Esophagus muscularis mucosa (tissue), 4 donors: Measurements from ENCODE around the gene PPEF2.

ENCODE experiments used
- CTCF ChIP-seq, 3 experiments: fragments of 200-600 bp in 2 of 3; fragments of 450-650 bp in 1 of 3; sonication (generic) in 2 of 3; IDR thresholded peaks; one replicate each; pipeline ENCODE4 v1.5.1; 2017 to 2019; ENCODE audit warnings: antibody characterized with exemption in 3 of 3, mild to moderate bottlenecking in 2 of 3, moderate library complexity in 1 of 3
- EP300 ChIP-seq: sonication (generic); formaldehyde crosslinking; IDR thresholded peaks from one replicate; pipeline ENCODE4 v1.6.1; 2017; ENCODE audit warnings: antibody characterized with exemption
- POLR2A ChIP-seq: fragments of 450-650 bp; IDR thresholded peaks from one replicate; pipeline ENCODE4 v1.6.1; 2017; ENCODE audit warnings: antibody characterized with exemption, moderate library complexity, mild to moderate bottlenecking, low read depth
- POLR2AphosphoS5 ChIP-seq, 2 donors: sonication (generic); formaldehyde crosslinking; IDR thresholded peaks; one replicate each; pipeline ENCODE4 v1.6.1; 2017; ENCODE audit warnings: antibody characterized with exemption in 2 of 2

DNA sequence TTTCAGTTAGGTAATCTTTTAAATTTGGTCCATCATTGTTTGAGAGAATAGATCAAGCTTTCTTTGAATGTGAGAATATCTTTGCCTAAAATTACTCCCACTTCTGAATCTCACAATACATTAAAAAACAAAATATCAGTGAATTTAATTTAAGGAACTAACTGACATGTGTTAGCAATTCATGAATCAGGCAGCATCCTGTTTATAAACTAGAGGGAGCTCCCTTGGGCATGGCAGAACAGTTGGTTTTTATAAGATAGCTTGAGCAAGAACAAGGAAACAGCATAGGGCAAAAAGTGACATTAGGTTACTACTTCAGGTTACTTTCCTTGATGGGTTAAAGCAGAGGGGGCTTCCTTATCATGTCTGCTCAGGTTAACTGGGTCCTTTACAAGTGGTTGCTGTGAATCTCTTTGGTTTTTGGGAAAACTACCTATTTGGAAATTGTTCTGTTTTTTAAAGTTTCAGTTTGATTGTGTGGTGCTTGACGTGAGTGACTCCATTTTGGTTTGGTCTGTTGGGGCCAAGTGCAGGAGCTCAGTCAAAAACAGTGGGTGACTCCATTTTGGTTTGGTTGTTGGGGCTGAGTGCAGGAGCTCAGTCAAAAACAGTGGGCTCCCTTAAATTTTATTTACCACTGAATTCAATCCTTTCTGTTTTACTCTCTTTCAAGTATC is 68.0 kb downstream of the PPEF2 start:
- TF ChIP-seq CTCF (IDR thresholded peaks at IDR 0.05), result no peak
- TF ChIP-seq EP300, result no peak
- no peak for TF ChIP-seq POLR2AphosphoS5 (IDR thresholded peaks at IDR 0.05)
- TF ChIP-seq POLR2A, result no peak
